Prostate gland (tissue), 2 donors: Measurements from ENCODE around the gene CAMTA2.

Source experiments
- POLR2A ChIP-seq: fragments of 450-650 bp; IDR thresholded peaks from one replicate; pipeline ENCODE4 v1.6.1; 2016; ENCODE audit warnings: antibody characterized with exemption, mild to moderate bottlenecking
- POLR2AphosphoS5 ChIP-seq: sonication (generic); formaldehyde crosslinking; IDR thresholded peaks from one replicate; pipeline ENCODE4 v1.6.1; 2017; ENCODE audit warnings: antibody characterized with exemption
- TF ChIP-seq, protein P1 (sequence below), 4 experiments: fragments of 200-600 bp in 2 of 4; fragments of 450-650 bp in 2 of 4; sonication (generic) in 2 of 4; IDR thresholded peaks; 1 replicate in 3 of 4; 2 replicates in 1 of 4; pipeline ENCODE4 v1.5.1; 2016 to 2019; ENCODE audit warnings: antibody characterized with exemption in 4 of 4, mild to moderate bottlenecking in 2 of 4, moderate library complexity in 2 of 4

DNA sequence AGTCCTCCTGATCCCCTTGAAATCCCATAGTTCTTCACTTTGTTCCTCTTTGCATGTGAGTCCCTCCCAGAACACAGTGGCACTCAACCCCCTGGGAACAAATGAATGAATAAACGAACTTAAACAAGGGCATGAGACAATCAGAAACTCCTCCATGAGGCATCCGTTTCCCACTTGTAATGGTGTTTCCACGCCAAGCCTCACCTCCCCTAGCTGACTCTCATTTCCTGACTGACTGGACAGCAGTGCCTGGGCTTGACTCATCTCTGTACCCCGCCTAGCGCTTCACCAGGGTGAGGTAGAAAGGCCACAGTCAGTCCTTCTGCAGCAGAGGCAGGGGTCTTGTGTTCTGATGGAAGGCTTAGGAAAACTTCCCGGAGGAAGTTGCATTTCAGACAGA, 24.5 kb upstream of the CAMTA2 start:
- TF ChIP-seq POLR2A (no peak), POLR2AphosphoS5 (no peak)
- TF ChIP-seq, protein P1, sequence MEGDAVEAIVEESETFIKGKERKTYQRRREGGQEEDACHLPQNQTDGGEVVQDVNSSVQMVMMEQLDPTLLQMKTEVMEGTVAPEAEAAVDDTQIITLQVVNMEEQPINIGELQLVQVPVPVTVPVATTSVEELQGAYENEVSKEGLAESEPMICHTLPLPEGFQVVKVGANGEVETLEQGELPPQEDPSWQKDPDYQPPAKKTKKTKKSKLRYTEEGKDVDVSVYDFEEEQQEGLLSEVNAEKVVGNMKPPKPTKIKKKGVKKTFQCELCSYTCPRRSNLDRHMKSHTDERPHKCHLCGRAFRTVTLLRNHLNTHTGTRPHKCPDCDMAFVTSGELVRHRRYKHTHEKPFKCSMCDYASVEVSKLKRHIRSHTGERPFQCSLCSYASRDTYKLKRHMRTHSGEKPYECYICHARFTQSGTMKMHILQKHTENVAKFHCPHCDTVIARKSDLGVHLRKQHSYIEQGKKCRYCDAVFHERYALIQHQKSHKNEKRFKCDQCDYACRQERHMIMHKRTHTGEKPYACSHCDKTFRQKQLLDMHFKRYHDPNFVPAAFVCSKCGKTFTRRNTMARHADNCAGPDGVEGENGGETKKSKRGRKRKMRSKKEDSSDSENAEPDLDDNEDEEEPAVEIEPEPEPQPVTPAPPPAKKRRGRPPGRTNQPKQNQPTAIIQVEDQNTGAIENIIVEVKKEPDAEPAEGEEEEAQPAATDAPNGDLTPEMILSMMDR (IDR thresholded peaks at IDR 0.05), result no peak
